ENCODE data around the gene PPP1R37.
"Not testable (repeated sequence)": the region's sequence is repeated elsewhere in the genome, so short reads cannot be mapped to it uniquely, and the experiment has no call there.

Gene PPP1R37

DNA sequence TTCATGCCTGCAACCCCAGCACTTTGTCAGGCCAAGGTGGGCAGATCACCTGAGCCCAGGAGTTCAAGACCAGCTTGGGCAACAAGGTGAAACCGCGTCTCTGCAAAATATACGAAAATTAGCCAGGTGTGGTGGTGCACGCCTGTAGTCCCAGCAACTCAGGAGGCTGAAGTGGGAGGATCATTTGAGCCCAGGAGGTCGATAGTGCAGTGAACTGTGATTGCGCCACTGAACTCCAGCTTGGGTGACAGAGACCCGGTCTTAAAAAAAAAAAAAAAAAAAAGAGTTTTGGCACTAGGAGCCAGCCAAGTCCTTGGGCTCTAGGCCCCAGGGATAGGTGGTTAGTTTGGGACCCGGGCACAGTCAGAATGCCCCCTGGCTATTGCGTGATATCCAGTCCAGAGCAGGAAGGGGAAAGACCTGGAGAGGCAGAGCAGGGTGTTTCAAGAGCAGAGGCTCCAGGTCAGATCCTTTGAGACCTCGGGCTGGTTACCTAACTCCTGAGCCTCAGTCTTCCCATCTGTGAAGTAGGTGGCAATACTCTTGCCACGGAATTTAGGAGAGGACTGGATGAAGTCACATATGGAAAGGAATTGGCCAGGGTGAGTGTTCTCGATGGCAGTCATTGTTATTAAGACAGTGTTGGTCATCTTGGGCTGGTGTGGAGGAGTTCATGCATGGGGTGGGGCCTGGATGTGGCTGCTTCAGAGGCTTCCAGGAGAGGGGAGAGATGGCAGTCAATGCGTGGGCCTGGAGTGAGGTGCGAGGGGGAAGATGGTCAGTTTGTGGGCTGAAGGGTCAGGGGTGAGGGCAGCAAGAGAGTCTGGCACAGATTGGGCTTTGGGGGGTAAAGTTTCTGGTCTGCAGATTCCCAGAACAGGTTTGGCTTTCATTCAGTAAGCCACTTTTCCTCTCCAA, 2.8 kb downstream of the PPP1R37 start:
- no peak for DNase-seq

DNA sequence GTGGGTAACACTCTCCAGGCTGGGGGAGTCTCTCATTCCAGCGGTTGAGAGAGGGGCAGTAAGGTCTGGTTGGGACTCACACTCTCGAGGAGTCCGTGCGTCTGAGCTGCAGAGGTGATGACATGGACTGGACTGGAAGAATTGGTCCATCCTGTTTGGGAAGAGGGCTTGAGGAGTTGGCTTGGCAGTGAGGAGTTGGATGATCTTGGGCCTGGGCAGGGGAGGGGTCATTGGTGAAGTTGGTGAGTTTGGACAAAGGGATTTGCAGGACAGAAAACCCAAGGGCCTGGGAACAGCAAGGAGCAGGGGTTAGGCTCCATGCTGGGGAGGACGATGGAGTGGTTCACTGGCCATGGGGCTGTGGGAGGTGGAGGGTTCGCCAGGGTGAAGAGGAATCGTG, 3.7 kb downstream of the PPP1R37 start:
- no peak for DNase-seq

DNA sequence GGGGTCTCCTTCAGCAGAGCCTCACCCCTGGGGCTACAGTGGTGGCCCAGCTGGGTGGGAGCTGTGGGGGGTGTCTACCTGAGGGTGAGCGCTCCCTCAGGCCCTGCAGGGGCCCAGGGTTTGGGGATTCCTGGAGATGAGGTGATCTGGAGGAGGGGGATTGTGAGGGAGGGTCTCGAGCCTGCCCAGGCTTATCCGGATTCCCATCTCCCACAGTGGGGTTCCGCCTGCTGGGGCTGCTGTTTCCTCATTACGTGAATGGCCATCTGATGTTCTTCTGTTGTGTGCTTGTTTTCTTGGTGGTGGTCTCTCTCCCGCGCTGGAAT, 4.4 kb downstream of the PPP1R37 start:
- no peak for DNase-seq

DNA sequence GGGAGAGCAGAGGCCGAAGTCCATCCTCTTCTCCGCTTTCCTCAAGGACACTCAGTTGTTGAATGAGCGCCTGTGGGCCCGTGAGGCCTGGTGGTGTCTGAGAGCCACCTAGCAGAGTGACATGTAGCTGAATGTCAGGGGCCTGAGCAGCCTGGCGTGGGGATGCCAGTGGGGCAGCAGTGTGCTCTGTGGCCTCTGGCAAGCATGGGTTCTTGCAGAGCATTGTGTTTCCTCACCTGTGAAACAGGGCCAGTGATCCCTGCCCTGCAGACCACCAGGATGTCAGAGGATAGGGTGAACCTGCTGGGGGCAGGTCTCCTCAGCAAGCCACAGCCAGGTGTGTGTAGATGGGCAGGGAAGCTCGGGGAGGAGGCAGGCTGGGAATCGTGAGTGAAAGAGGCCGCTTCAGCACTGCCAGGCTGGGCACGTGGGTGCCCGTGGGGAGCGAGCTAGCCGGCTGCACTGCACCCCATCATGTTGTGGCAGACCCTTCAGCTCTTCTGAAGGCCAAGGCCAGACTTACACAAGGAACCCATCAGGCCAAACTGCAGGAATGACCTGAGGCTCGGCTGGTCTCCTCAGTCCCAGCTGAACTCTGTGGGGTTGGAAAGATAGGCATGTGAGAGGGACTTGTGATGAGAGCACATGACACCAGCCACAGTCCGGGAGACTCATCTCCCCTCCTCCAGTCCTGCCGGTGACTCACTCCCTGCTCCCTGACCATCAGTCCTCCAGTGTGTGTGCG, 5.0 kb downstream of the PPP1R37 start:
- DNase-seq = peak in 1 of 2 experiments; percentile 14

DNA sequence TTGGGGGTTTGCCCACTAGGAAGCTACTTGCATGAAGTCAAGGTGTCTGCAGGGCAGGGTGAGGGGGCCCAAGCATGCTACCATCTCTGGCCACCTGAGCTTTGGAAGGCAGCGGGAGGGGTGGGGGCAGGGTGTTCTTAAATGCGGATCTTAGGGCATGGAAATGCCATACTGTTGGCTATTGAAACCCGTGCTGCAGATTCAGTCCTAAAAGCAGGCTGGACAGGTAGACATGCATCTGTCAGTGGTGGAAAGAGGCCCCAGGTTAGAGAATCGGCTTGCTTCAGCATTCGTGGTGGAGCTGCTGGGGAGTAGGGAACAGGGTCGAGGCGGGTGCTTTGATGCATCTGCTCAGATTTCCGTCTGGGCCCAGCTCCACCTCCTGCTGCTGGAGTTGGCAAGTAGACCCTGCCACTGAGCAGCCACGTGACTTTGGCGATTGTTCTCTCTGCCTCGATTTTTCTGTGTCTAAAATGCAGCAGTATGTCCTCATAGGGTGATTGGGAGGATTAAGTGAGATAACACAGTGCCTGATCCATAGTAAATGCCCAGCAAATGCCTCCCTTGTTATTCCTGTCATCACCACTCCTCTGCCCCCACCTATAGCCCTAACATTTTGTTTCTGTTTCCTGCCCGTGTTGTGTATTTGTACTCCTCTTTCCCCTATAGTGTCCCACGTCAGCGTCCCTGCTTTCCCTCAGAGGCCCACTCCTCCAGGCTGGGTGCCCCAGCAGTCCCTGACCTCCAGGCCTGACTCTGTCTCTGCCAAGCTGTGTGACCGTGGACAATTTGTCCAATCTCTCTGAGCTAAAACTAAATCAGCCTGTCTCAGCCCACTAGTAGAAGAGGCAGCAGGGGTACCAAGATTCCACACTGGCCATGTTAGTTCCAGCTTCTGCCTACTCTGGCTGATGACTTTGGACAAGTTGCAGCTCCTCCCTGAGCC, 5.8 kb downstream of the PPP1R37 start:
- no peak for DNase-seq

DNA sequence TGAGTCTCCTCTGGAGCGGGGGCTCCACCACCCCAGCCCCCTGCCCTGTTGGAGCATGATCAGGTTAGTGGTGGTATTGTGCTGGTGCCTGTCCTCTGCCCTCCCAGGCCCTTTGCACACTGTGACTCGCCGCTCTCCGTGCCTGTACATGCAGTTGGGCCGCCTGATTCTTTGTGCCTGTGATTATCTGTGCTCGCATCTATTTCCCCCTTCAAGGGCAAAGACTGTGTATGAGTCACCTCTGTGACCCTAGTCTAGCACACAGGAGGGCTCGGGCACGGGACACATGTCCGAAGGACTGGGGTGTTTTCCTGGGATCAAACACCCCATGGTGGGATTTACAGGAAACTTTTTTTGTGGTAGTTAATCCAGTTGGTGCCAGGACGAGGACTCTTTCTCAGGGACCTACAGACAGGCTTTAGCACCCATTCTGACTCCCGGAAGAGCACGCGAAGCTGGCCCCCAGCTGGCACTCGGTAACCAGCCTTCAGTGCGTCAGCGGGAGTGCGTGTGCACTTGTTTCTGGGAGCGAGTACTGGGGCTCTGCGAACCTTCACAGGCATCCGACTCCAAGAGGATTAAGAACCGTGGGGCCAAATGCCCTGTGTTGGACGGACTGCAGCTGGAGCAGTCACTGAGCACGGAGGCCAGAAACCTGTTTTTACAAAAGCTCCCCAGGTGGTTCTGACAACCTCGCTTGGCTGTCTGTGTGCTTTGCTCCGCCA, 6.7 kb downstream of the PPP1R37 start:
- no peak for DNase-seq

DNA sequence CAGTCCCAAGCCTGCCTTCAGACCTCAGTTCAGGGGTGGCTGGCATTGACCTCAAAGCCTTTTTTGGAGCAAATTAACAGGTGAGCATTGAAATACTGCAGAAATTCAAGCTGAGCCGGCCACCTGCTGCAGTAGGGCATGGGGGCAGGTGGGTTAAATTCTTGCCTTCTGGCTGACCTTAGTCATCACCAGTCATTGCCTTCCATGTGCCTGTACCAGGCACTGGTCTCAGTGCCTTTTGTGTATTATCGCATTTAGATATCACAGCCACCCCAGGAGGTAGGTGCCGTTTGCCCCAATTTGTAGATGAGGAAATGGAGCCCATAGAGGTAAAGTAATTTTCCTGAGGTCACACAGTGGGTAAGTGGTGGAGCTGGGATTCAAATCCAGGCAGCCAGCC, 7.2 kb downstream of the PPP1R37 start:
- DNase-seq = no peak

DNA sequence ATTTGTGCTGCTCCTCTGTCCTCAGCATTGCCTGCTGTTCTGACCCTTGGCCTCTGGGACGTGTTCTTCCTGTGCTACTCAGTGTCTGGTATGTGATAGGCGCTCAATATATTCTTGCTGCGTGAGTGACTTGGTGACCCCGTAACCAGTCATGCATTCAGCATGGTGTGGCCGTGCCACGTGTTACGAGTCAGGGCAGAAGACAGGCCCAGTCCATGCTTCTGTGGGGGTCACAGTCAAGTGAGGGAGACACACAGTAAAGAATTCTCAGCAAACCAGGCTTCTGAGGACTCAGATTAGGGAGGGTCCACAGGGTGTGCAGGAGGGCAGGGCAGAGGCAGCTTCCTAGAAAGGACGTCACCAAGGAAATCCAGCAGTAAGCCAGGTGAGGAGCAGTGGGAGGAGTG, 7.9 kb downstream of the PPP1R37 start:
- DNase-seq = no peak

DNA sequence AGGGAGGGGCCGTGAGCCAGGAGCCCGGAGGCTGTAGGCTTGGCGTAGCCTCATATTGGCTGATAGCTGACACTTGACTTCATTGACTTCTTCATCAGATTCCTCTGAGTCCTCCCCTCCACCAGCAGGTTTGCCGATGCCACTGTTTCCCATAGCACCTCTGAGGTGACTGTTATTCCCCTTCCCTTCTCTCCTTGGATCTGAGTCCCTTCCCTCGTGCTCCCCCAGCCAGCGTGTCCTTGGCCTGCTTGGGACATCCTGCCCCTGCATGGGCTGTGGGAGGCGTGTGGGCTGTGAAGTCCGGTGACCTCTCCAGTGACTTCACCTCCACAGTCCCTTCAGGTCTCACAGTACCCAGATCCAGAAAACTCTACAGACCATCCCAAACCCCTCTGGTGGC, 8.8 kb downstream of the PPP1R37 start:
- no peak for DNase-seq

DNA sequence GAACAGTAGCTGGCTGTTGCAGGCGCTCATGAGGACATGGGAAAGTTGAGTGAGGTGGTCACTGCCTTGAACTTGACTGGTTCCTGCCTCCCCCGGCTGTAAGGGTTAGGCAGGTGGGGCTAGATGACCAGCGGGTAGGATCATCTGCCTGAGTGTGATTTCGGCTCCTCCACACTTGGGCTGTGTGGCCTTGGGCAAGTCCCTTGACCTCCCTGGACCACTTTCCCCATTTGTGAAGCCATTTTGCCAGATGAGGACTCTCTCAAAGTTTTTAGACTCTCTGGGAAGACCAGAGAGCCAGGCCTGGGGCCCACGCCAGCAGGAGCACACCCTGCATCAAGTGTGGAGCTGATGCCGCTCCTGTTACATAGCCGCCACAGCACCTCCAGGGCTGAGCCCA, 9.5 kb downstream of the PPP1R37 start:
- DNase-seq = no peak

DNA sequence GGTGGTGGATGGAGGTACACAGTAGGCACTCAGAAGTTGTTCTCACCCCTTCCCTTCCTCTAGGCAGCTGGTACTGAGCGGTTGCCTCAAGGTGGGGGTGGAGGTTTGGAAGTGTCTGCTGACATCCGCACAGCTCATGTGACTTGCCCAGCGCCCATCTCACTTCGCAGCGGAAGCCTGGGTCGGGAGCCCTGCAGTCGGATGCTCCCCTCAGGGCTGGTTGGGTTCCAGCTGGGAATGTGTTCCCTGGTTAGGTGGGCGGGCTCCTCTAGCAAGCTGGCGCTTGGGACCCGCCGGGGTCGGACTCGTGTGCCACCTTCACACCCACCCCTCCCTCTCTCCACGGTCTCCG, 10.2 kb downstream of the PPP1R37 start:
- no peak for DNase-seq

DNA sequence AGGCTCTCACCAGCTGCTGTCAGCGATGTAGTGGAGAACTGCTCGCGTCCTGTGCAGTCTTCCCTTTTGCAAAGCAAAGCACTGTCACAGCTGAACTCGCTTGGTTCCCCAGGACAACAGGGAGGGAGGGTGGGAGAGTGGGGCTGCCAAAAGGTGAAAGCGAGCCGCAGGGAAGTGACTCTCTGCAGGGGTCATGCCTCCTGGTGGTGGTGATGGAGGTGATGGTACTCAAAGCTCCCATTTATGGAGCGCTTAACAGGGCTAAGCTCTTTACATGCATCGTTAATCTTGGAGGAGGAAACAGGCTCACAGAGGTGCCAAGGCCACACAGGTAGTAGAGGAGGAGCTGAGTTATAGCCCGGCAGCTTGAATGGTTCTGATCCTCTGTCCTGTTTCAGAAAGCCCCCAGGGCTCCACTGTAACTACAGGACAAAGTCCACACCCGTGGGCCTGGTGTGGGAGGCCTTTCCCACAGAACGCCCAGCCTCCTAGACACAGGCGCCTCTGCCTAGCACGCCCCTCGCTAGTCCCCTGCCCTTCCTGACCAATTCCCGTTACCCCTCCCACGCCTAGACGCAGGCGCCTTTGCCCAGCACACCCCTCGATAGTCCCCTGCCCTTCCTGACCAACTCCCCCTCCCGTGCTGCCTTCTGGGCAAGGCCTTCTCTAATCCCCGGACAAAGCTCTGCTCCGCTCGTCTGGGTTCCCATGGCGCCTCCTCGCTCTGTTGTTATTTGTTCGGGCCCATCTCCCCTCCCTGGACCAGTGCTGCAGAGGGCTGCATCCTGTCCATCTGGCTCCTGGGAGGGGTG, 10.7 kb downstream of the PPP1R37 start:
- DNase-seq = no peak

DNA sequence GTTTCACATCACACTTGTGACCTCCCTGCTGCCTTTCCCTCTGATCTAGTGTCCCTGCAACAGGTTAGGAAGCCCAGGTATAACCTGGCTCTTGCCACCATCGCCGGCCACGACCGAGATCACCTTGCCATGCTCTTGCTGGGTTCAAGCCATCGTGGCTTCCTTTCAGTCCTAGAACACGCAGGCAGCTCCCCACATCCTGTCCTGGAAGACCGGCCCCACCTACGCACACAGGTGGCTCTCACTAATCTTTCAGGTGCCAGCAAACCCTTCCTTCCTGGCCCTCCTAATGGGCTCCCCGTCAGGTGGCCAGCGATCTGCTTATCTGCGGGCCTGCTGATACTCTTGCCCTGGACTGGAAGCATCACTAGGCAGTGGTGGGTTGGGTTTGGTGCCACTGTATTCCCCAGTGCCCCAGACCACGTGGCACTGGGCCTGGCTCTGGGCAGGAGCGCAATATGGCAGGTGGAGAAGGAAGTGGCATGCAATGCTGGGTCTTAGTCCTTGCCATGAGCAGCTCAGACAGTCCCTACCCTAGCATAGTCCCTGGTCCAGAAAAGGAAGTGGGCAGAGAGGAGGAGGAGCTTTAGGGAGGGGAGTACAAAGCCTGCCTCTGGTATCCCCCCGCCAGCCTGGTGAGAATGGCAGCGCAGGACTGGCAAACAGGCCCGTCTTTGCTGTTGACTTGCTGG, 11.8 kb downstream of the PPP1R37 start:
- DNase-seq = no peak

DNA sequence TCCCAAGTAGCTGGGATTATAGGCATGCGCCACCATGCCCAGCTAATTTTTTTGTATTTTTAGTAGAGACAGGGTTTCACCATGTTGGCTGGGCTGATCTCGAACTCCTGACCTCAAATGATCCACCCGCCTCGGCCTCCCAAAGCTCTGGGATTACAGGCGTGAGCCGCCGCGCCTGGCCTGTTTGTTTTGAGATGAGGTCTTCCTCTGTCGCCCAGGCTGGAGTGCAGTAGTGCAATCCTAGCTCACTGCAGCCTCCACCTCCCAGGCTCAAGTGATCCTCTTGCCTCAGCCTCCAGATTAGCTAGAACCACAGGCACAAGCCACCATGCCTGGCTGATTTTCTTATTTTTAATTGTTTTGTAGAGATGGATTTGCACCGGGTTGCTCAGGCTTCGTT, 13.4 kb downstream of the PPP1R37 start:
- DNase-seq = not testable (repeated sequence)

DNA sequence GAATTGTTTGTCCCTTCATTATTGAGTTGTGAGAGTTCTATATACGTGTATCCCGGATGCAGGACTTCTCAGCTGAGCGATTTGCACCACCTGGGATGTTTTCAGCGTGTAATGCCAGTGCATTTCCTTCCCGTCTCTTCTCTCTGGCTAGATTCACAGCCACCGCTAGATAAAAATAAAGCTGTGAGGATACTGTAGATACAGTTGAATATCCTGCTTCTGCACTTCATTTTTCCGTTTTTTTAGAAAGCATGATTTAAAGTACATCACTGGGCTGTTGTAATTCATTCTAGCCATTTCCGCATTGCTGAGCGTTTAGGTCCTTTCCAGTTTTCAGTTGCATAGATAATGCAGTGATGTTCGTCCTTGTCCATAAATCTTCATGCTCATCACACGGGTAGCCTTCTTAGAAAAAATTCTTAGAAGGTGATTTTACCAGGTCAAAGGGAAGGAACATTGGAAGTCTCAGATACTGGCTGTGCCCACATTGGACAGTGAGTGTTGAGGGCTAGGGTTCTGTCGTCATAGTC, 14.7 kb downstream of the PPP1R37 start:
- DNase-seq = no peak

DNA sequence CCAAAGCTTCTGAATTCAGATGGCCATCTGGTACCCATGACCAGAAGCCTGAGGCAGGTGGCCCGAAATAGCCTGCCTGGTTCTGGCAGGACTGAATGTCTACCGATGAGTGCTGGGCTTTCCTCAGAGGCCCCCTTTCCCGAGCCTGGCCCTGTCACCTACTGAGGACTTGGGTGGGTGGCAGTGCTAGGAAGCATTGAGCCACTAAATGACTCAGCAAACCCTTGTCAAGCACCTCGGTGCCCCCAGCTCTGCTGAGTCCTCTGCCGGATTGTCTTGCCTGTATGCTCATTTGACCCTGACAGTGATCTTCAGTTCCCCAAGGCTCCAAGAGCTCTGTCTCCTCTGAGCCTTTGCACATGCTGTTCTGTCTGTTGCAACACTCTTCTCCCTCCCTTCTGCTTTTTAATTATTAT, 17.9 kb downstream of the PPP1R37 start:
- DNase-seq = no peak

DNA sequence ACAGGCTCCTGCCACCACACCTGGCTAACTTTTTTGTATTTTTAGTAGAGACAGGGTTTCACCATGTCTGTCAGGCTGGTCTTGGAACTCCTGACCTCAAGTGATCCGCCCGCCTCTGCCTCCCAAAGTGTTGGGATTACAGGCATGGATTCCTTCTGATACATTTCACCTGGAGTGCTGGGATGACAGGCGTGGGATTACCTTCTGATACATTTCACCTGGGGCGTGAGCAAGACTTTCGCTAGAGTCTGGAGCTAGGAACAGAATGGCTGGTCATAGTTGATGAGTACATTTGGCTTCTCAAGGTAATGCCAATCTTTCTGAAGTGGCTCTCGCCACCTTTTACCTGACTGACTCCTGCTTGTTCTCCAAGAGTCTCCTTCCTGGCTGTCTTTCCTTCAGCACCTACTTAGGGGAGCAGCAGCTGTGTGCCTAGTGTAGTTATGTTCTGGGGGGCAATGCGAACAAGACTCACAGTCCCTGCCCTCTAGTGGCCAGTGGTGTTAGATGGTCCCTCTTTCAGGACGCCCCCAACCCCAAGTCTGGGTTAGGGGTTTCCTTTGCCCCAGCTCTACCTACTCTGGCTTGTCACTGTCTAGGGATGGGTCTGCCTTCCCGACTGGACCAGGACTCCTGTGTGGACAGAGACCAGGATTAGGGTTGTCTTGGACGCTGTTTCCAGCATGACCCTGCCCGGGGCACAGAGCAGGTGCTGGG, 19.3 kb downstream of the PPP1R37 start:
- no peak for DNase-seq

DNA sequence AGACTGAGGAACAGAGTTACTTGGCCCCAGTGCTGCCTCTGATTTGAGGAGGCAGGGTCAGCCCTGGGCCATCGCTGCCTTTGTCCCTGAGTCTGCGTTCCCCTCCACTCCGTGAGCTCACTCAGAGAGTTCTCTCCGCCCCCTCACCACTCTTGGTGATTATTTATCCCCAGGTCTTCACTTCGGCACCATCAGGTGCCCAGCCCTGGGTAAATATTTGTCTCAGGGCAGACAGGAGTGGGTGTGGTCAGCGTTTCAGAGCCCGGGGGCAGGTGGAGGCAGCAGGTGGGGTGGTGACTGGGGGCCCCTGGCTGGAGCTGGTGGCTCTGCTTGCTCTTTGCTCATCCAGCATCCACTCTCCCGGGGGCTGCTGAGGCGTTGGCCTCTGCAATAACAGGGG, 20.6 kb downstream of the PPP1R37 start:
- DNase-seq = no peak

DNA sequence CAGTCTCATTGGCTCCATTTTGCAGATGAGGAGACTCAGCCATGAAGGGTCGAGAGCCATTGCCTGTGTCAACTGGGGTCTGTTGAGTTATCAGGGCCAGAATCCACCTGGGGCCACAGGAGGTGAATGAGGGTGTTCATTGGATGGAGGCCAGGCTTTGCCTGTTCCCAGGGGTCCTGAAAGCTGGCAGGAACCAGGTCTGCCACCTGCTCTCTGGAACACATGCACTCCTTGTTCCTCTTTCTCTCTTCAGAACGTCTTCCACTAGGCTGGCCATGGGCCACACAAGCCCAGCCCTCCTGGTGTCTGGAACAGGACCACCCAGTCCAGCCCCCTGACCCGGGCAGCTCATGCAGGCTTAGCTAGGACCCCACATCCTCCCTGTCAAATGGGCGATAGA, 21.1 kb downstream of the PPP1R37 start:
- no peak for DNase-seq

Data from Kasumi-1 (cell line).